ENCODE data around the gene TTBK2. TPM values are rescaled to one million over a fixed set of nuclear protein-coding genes. Genes with fewer than 3 reads are reported as not detected.

The TTBK2 gene
- total RNA-seq, result 10 to 100 TPM; 13.8 to 46.6 (median 21.2) TPM
- polyA plus RNA-seq, result 10 to 100 TPM in 1 of 3 donors, 1 to 10 TPM in 2; 3.8 to 10.5 (median 6.6) TPM
- long read RNA-seq, donor 1, partial matches to known transcripts, result 0 of 1 reads
- long read RNA-seq, donor 1, other reads (novel, unspliced or antisense), result 0 of 1 reads
- long read RNA-seq, donor 2, result 0 reads
- long read RNA-seq, donor 3, result 0 reads
- long read RNA-seq, donor 4, partial matches to known transcripts, result 0 of 1 reads
- long read RNA-seq, donor 4, other reads (novel, unspliced or antisense), result 1 of 1 reads
- long read RNA-seq, donor 5, partial matches to known transcripts, result 1 of 10 reads
- long read RNA-seq, donor 5, other reads (novel, unspliced or antisense), result 7 of 10 reads
- long read RNA-seq, donor 6, partial matches to known transcripts, result 0 of 2 reads
- long read RNA-seq, donor 6, other reads (novel, unspliced or antisense), result 2 of 2 reads
- long read RNA-seq, donor 7, result 0 reads
- long read RNA-seq, donor 8, result 0 reads
- long read RNA-seq, donor 9, result 0 reads
- long read RNA-seq, donor 10, result 0 reads

DNA sequence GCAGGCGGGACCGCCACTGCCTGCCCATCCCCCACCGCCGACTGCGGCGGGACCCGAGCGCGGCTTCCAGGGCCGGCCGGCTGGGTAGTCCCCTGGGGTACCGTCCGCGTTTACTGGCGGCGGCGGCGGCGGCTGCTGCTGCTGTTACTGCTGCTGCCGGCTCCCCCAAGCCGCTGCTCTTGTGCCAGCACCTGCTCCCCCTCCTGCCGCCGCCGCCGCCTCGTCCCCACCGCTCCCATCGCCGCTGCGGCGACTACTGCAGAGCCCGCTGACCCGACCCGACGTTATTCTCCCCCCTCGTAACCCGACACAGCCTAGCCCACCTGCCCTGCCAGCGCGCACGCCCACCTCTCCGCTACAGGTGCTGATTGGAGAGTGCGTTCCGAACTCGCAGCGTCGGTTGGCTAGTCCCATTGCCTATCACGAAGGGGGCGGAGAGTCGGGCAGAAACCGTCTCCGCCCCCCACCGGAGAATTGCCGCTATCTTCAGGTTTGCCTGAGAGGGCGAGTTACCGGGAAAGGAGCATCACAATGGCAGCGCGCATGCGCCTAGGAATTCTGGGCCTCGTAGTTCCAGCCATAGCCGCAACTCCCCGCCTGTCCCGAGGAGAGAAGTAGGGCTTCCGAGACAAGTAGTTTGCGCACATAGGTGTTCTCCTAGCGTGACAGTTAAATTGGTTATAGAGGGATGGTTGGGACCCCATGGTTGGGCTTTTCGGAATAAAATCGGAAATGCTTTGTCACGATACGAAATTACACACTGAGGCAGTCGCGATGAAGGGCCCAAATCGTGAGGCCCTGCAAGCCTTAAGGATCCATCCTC is at the start of gene TTBK2:
TSS of gene TTBK2 (minus strand) at position 260 of the 823 bp plus-strand sequence. CDS start 42,161 bp downstream, outside the sequence.
- peak within 1 kb of the TSS; percentile 45 to 92 (median 85) for H3K4me3 ChIP-seq
- no peaks in the 10 kb centered on the region for H3K36me3 ChIP-seq (replicated peaks in 1 of 2)
- no peaks in the 10 kb centered on the region for H3K9me3 ChIP-seq (replicated peaks in 1 of 3)
- H3K4me1 ChIP-seq (replicated peaks in 1 of 2), result peaks cover 9 to 25% of the 10 kb centered on the region in 2 donors
- intact Hi-C loops (cut with DNase I), result loop anchor here in 1 of 2 donors (10.0 kb wide), 1 partner anchor 186 kb away; the partner anchor contains the start of gene CDAN1
- 0 to 1% (median 0%) methylated on average over 3 to 72 of the region's 72 CpGs for WGBS, 4 donors
- DNase-seq, result peak; percentile 98 to 99 (median 99)
- no peaks in the 10 kb centered on the region for H3K27me3 ChIP-seq
- TF ChIP-seq, protein P1, sequence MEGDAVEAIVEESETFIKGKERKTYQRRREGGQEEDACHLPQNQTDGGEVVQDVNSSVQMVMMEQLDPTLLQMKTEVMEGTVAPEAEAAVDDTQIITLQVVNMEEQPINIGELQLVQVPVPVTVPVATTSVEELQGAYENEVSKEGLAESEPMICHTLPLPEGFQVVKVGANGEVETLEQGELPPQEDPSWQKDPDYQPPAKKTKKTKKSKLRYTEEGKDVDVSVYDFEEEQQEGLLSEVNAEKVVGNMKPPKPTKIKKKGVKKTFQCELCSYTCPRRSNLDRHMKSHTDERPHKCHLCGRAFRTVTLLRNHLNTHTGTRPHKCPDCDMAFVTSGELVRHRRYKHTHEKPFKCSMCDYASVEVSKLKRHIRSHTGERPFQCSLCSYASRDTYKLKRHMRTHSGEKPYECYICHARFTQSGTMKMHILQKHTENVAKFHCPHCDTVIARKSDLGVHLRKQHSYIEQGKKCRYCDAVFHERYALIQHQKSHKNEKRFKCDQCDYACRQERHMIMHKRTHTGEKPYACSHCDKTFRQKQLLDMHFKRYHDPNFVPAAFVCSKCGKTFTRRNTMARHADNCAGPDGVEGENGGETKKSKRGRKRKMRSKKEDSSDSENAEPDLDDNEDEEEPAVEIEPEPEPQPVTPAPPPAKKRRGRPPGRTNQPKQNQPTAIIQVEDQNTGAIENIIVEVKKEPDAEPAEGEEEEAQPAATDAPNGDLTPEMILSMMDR (IDR thresholded peaks at IDR 0.05), result peak in 4 of 6 experiments; percentile 8 to 40 (median 26)
- peak; percentile 88 to 89 for TF ChIP-seq POLR2A (IDR thresholded peaks at IDR 0.05)
- peak within 1 kb of the TSS; percentile 35 to 94 (median 89) for H3K27ac ChIP-seq

DNA sequence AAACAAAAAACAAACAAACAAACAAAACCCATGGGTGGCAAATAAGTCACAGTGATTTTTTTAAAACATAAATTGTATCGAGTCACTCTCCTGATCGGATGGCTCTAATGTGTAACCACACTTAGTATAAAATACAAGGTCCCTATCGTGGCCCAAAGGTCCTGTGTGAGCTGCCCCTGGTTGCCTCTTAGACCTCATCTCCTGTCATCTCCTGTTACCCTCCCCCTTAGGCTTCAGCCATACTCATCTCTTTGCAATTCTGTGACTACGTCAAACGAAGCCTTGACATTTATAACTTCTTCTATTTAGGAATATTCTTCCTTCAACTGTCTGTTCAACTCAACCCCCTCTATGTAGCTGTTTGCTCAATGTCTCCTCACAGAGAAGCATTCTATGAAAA is 43.9 kb upstream of the TTBK2 start:
- no peak overlapping the region for H3K4me3 ChIP-seq

DNA sequence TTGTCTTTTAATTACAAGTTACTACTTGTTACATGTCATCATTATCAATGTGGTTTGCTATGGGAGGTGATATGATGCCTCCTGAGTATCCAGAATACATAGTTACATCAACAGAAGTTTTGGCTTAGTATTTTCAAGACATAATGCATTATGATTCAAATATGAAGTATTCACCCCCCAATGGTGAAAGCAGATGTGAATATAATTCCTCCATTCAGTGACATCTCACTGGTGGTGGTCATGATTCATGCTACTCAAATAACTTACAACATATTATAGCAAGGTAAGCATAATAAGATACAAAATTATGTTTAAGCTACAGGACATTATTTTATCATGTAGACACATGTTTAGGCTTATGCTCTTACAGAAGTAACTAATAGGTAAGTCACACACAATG is 34.9 kb upstream of the TTBK2 start:
- intact Hi-C loops (cut with DNase I), result no loop called here
- H3K27me3 ChIP-seq, result no peaks in the 10 kb centered on the region
- peaks cover 0 to 53% of the 10 kb centered on the region in 2 donors for H3K36me3 ChIP-seq (replicated peaks in 1 of 2)

More for the DNA sequence above, 43.9 kb upstream of the TTBK2 start:
- no peak for TF ChIP-seq POLR2A (IDR thresholded peaks at IDR 0.05)
- TF ChIP-seq, protein P1 (IDR thresholded peaks at IDR 0.05), result no peak
- no peaks in the 10 kb centered on the region for H3K27me3 ChIP-seq
- H3K4me1 ChIP-seq (replicated peaks in 1 of 2), result peaks cover 8 to 9% of the 10 kb centered on the region in 2 donors
- H3K9me3 ChIP-seq (replicated peaks in 1 of 3), result no peaks in the 10 kb centered on the region
- intact Hi-C loops (cut with DNase I), result no loop called here
- peaks cover 0 to 36% of the 10 kb centered on the region in 2 donors for H3K36me3 ChIP-seq (replicated peaks in 1 of 2)
- WGBS, 4 donors, result 47 to 61% (median 54%) methylated on average over 5 of the region's 5 CpGs
- peak in 4 of 7 donors; percentile 47 to 66 (median 60) for DNase-seq
- H3K27ac ChIP-seq, result peak overlapping the region in 3 of 5 donors; percentile 60 to 81 (median 70)

More for the DNA sequence above, 34.9 kb upstream of the TTBK2 start:
- no peak for DNase-seq
- TF ChIP-seq, protein P1 (IDR thresholded peaks at IDR 0.05), result no peak
- no peak for TF ChIP-seq POLR2A (IDR thresholded peaks at IDR 0.05)
- Histone ChIP-seq H3K27ac (no peak overlapping the region), H3K9me3 (replicated peaks in 1 of 3) (no peaks in the 10 kb centered on the region), H3K4me3 (no peak overlapping the region), H3K4me1 (replicated peaks in 1 of 2) (no peaks in the 10 kb centered on the region)

Data from adrenal gland (tissue), 19 donors.